Retinal pigment epithelial cell (primary cell): ENCODE measurements around the gene MAPKAP1.
A peak's percentile ranks its signal among the peaks of the same experiment; 100 is the strongest.

Source experiments
- DNase-seq: peaks from one replicate; pipeline ENCODE4 v3.0.0-alpha.2; 2010; ENCODE audit warnings: low read depth
- H3K4me3 ChIP-seq: 2 replicates; pipeline ENCODE4 v1.5.1; 2011; ENCODE audit warnings: mild to moderate bottlenecking, low read length, control low read depth, moderate library complexity
- TF ChIP-seq, protein P1 (sequence below): conservative IDR thresholded peaks from 2 replicates; pipeline ENCODE4 v1.5.1; 2011; ENCODE audit warnings: low read depth, low read length, control low read depth, inconsistent platforms

MAPKAP1 gene

DNA sequence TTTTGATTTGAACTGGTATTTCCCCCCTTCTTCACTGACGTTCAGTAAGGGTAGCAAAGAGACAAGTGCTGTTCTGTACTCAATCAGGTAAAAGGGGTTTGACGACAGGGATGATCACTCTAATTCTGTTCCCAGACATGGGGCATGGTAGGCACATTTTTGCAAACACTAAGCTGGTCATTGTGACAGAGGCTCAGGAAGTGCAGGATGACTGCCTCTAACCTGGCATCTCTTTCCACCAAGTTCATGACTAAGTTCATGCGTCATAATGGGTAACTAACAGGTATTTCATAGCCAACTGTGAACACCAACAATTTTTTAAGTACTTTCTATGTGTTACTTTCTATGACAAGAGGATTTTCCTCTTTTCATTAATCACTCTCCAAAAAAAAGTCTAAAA, 166.5 kb downstream of the MAPKAP1 start:
- TF ChIP-seq, protein P1, sequence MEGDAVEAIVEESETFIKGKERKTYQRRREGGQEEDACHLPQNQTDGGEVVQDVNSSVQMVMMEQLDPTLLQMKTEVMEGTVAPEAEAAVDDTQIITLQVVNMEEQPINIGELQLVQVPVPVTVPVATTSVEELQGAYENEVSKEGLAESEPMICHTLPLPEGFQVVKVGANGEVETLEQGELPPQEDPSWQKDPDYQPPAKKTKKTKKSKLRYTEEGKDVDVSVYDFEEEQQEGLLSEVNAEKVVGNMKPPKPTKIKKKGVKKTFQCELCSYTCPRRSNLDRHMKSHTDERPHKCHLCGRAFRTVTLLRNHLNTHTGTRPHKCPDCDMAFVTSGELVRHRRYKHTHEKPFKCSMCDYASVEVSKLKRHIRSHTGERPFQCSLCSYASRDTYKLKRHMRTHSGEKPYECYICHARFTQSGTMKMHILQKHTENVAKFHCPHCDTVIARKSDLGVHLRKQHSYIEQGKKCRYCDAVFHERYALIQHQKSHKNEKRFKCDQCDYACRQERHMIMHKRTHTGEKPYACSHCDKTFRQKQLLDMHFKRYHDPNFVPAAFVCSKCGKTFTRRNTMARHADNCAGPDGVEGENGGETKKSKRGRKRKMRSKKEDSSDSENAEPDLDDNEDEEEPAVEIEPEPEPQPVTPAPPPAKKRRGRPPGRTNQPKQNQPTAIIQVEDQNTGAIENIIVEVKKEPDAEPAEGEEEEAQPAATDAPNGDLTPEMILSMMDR = no peak
- peak; percentile 69 for DNase-seq
- no peak overlapping the region for H3K4me3 ChIP-seq

DNA sequence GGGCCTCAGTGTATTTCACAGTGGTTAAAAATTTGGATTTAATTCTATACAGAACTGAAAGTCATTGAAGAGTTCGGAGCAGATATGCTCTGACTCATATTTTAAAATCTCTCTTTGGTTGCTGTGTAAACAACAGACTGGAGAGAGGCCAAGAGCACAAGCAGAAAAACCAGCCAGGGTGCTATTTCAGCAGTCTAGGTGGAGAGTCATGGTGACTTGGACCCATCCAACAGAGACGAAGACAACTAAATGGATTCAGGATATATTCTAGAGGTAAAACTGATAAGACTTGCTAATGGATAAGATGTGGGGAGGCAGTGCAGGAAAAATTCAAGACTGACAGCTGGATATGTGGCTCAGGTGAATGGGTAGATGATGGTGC, 168.9 kb downstream of the MAPKAP1 start:
- DNase-seq = no peak
- H3K4me3 ChIP-seq = no peak overlapping the region
- TF ChIP-seq, protein P1 = no peak

DNA sequence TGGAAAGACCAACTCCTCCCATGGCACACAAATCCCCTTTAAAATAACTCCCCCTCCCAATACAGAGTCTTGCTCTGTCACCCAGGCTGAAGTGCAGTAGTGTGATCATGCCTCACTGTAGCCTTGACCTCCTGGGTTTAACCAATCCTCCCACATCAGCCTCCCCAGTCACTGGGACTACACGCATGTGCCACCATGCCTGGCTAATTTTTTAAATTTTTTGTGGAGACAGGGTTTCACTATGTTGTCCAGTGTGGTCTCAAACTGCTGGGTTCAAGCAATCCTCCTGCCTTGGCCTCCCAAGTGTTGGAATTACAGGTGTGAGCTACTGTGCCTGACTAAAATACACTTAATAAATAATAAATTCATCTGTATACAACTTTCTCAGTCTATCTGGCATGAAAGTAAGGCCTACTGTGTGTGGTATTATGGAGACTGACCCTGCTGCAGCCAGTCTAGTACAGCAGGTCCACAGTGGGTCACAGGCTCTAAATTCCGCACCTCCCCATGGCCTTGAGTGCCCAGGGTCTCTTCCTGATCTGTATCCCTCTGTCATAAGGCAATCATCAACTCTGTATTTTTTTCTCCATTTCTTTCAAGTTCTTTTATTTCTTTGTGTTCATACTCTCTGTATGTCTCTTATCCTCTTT, 169.4 kb downstream of the MAPKAP1 start:
- TF ChIP-seq, protein P1 = no peak
- DNase-seq = no peak
- no peak overlapping the region for H3K4me3 ChIP-seq

DNA sequence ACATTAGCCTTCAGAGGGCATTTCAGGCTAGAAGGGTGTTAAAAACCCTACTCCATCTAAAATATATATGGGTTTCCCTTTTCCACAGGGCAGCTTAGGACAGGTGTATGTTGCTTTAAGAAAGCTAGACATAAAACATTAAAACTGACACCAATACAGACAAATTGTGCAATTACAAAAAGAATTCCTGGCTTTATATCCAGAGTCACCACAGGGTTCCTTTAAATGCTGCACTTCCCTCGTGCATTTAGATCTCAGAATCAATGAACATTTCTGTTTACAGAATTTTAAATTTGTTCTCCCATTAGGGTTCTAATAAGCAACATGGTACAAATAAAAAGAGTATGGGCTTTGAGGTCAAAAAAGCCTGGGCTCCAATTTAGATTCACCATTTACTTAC, 170.2 kb downstream of the MAPKAP1 start:
- no peak for DNase-seq

DNA sequence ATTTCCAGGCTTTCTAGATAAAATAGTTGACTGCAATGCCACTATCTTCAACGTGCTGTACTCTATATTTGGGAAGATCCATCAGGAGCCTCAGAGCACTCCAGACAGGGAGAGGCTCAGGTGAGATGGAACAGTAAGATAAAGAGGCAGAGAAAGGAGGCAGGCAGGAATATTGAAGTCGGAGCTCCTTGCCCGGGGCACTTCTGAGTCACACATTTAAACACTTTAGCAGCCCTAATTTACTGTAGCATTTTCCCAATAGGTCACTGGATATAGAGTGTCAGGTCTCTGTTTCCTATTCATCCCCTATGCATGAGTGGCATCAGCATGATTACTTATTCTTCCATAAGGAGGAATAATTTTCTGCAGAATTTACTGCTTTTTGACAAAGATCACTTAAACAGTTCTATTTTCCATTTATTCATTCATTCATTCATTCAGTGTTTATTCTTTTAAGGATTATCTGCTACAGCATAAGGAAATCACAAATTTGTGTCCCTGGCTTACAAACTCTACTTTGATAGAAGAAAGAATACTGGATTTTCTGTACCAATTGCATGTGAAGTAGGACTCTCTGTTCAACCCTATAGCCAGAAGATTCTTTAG, 170.7 kb downstream of the MAPKAP1 start:
- no peak overlapping the region for H3K4me3 ChIP-seq
- DNase-seq = no peak
- TF ChIP-seq, protein P1 = no peak

More for the DNA sequence above, 170.2 kb downstream of the MAPKAP1 start:
- H3K4me3 ChIP-seq = no peak overlapping the region
- TF ChIP-seq, protein P1 = no peak

DNA sequence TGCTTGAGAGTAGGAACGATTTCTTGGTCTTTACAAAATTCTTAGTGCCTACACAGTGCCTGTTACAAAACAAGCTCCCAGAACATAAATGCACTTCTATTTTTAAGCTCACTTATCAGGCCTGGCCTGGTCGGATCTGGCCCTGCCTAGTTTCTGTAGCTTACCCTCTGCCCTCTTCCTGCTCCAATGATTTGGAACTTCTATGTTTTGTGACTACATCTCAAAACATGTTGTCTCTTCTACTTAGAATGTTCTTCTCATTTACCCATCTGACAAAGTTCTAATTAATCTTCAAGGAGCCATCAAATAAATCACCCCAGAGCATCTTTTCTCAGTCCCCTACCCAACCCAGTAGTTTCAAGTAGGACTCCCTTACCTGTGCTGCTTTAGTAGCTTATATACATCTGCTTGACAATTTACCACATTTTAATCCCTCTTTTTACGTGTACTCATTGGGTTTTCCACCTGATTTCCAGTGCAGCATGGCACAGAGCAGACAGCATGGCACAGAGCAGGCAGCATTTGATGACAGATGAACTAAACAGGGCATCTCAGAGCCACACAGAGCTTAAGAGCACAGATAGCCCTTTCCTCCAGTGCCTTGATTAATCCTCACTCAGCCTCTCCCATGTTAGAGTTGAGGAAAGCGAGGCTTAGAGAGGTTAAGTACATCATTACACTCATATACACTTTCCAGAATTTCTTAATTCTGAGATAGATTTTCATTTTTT, 171.9 kb downstream of the MAPKAP1 start:
- TF ChIP-seq, protein P1 = no peak
- H3K4me3 ChIP-seq = no peak overlapping the region
- DNase-seq = no peak
